ENCODE data around the gene LAMC3. TPM values are rescaled to one million over a fixed set of nuclear protein-coding genes. Genes with fewer than 3 reads are reported as not detected.

Gene LAMC3
- polyA plus RNA-seq, 1 donor from 2014 or later, result 0.04 TPM

DNA sequence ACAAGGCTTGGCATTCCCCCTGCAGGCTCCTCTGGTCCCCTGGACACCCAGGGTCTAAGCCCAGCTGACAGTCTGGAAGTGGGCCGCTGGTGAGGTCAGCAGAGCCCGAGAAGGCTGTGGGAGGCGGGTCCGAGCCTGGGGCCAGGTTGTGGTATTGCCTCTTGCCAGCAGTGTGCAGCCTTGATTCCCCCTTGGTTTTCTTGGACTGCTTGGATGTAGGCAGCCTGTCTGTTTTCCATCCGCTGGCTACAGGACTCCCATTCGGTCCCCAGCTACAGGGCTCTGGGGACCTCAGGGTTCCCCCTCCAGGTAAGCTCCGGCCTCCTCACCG is 88.9 kb downstream of the LAMC3 start:
- Histone ChIP-seq H3K79me2 (replicated peaks; ENCODE audit: insufficient read depth, low read length) (no peaks in the 10 kb centered on the region), H3K27me3 (ENCODE audit: insufficient read depth, low read depth, low read length) (peaks cover 20% of the 10 kb centered on the region), H4K20me1 (ENCODE audit: insufficient read depth) (no peaks in the 10 kb centered on the region), H3K36me3 (ENCODE audit: insufficient read depth, low read length) (no peaks in the 10 kb centered on the region), H3K27ac (ENCODE audit: low read length) (no peak overlapping the region), H3K4me2 (ENCODE audit: low read length) (no peak overlapping the region), H3F3A (ENCODE audit: insufficient read depth, low read length, poor library complexity, severe bottlenecking) (peaks cover 3% of the 10 kb centered on the region), H3K4me3 (ENCODE audit: low read length) (no peak overlapping the region), H3K9me3 (ENCODE audit: low read length) (no peaks in the 10 kb centered on the region), H3K9me2 (ENCODE audit: insufficient read depth, low read length) (no peaks in the 10 kb centered on the region), H2AFZ (ENCODE audit: low read depth, low read length) (no peak overlapping the region), H3K9ac (ENCODE audit: low read length) (no peak overlapping the region)
- TF ChIP-seq TAF1 (IDR thresholded peaks at IDR 0.05; ENCODE audit: low read depth), result no peak
- no peak for TF ChIP-seq MXI1 (conservative IDR thresholded peaks at IDR 0.05; ENCODE audit: poor library complexity, severe bottlenecking)
- TF ChIP-seq POLR2AphosphoS5 (IDR thresholded peaks at IDR 0.05), result no peak
- TF ChIP-seq, protein P1, sequence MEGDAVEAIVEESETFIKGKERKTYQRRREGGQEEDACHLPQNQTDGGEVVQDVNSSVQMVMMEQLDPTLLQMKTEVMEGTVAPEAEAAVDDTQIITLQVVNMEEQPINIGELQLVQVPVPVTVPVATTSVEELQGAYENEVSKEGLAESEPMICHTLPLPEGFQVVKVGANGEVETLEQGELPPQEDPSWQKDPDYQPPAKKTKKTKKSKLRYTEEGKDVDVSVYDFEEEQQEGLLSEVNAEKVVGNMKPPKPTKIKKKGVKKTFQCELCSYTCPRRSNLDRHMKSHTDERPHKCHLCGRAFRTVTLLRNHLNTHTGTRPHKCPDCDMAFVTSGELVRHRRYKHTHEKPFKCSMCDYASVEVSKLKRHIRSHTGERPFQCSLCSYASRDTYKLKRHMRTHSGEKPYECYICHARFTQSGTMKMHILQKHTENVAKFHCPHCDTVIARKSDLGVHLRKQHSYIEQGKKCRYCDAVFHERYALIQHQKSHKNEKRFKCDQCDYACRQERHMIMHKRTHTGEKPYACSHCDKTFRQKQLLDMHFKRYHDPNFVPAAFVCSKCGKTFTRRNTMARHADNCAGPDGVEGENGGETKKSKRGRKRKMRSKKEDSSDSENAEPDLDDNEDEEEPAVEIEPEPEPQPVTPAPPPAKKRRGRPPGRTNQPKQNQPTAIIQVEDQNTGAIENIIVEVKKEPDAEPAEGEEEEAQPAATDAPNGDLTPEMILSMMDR (IDR thresholded peaks at IDR 0.05; ENCODE audit: poor library complexity, severe bottlenecking), result no peak
- no peak for TF ChIP-seq RAD21 (conservative IDR thresholded peaks at IDR 0.05)
- TF ChIP-seq EZH2 (IDR thresholded peaks at IDR 0.05; ENCODE audit: borderline replicate concordance, insufficient read depth, low read length, poor library complexity, severe bottlenecking), result no peak
- no peak for TF ChIP-seq EP300 (conservative IDR thresholded peaks at IDR 0.05; ENCODE audit: poor library complexity, severe bottlenecking)
- no peak for TF ChIP-seq SMC3 (conservative IDR thresholded peaks at IDR 0.05; ENCODE audit: poor library complexity)
- TF ChIP-seq, protein P2, sequence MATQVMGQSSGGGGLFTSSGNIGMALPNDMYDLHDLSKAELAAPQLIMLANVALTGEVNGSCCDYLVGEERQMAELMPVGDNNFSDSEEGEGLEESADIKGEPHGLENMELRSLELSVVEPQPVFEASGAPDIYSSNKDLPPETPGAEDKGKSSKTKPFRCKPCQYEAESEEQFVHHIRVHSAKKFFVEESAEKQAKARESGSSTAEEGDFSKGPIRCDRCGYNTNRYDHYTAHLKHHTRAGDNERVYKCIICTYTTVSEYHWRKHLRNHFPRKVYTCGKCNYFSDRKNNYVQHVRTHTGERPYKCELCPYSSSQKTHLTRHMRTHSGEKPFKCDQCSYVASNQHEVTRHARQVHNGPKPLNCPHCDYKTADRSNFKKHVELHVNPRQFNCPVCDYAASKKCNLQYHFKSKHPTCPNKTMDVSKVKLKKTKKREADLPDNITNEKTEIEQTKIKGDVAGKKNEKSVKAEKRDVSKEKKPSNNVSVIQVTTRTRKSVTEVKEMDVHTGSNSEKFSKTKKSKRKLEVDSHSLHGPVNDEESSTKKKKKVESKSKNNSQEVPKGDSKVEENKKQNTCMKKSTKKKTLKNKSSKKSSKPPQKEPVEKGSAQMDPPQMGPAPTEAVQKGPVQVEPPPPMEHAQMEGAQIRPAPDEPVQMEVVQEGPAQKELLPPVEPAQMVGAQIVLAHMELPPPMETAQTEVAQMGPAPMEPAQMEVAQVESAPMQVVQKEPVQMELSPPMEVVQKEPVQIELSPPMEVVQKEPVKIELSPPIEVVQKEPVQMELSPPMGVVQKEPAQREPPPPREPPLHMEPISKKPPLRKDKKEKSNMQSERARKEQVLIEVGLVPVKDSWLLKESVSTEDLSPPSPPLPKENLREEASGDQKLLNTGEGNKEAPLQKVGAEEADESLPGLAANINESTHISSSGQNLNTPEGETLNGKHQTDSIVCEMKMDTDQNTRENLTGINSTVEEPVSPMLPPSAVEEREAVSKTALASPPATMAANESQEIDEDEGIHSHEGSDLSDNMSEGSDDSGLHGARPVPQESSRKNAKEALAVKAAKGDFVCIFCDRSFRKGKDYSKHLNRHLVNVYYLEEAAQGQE (IDR thresholded peaks at IDR 0.05; ENCODE audit: borderline replicate concordance), result no peak

DNA sequence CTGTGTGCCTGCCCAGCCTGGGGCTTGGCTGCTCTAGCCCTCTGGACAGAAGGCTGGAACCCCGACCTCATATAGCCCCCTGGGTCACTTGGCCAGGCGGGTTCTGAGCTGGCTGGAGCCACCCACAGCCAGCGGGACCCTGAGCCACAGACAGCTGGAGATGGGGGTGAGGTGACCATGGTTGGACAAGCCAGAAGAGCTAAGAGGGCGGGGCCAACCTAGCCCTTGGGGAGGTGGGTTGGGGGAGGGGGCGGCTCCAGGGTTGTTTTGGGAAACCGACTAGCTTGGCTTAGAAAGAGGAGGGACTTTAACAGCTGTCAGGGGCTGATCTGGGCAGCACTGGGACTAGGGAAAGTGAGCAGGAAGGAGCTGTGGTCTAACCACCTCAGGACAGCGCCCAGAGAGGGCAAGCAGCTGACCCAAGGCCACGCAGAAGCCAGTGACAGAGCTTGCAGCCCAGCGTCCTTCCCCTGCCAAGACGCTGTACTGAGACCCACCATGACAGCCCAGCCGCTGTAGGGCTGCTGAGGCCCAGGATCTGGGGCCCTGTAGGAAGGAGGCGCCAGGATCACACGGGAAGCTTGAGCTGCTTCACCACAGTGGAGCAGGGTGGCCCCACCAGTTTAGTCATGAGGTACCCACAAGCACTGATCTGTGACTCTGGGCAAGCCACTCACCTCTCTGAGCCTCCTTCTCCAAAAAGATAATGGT is 89.6 kb downstream of the LAMC3 start:
- no peaks in the 10 kb centered on the region for H3K79me2 ChIP-seq (replicated peaks; ENCODE audit: insufficient read depth, low read length)
- H3K4me2 ChIP-seq (ENCODE audit: low read length), result no peak overlapping the region
- no peaks in the 10 kb centered on the region for H4K20me1 ChIP-seq (ENCODE audit: insufficient read depth)
- no peak overlapping the region for H3K4me3 ChIP-seq (ENCODE audit: low read length)
- H3F3A ChIP-seq (ENCODE audit: insufficient read depth, low read length, poor library complexity, severe bottlenecking), result peaks cover 3% of the 10 kb centered on the region
- no peaks in the 10 kb centered on the region for H3K9me2 ChIP-seq (ENCODE audit: insufficient read depth, low read length)
- H3K9ac ChIP-seq (ENCODE audit: low read length), result no peak overlapping the region
- H3K9me3 ChIP-seq (ENCODE audit: low read length), result no peaks in the 10 kb centered on the region
- TF ChIP-seq POLR2AphosphoS5 (IDR thresholded peaks at IDR 0.05), result no peak
- TF ChIP-seq EZH2 (IDR thresholded peaks at IDR 0.05; ENCODE audit: borderline replicate concordance, insufficient read depth, low read length, poor library complexity, severe bottlenecking), result no peak
- no peak for TF ChIP-seq TAF1 (IDR thresholded peaks at IDR 0.05; ENCODE audit: low read depth)
- TF ChIP-seq, protein P1 (IDR thresholded peaks at IDR 0.05; ENCODE audit: poor library complexity, severe bottlenecking), result no peak
- no peak for TF ChIP-seq RAD21 (conservative IDR thresholded peaks at IDR 0.05)
- no peak for TF ChIP-seq MXI1 (conservative IDR thresholded peaks at IDR 0.05; ENCODE audit: poor library complexity, severe bottlenecking)
- TF ChIP-seq SMC3 (conservative IDR thresholded peaks at IDR 0.05; ENCODE audit: poor library complexity), result no peak
- no peak for TF ChIP-seq EP300 (conservative IDR thresholded peaks at IDR 0.05; ENCODE audit: poor library complexity, severe bottlenecking)
- TF ChIP-seq, protein P2 (IDR thresholded peaks at IDR 0.05; ENCODE audit: borderline replicate concordance), result no peak
- no peak overlapping the region for H3K27ac ChIP-seq (ENCODE audit: low read length)
- no peaks in the 10 kb centered on the region for H3K36me3 ChIP-seq (ENCODE audit: insufficient read depth, low read length)
- H3K27me3 ChIP-seq (ENCODE audit: insufficient read depth, low read depth, low read length), result peaks cover 20% of the 10 kb centered on the region
- no peak overlapping the region for H2AFZ ChIP-seq (ENCODE audit: low read depth, low read length)

Data from neural cell (in vitro differentiated cells).